Tibial nerve (tissue), 4 donors: ENCODE data around the gene MAPK14.

Experiments used
- CTCF ChIP-seq, 5 experiments: fragments of 200-600 bp in 3 of 5; fragments of 450-650 bp in 2 of 5; sonication (generic) in 3 of 5; IDR thresholded peaks; one replicate each; pipeline ENCODE4 v1.5.1; 2016 to 2019; ENCODE audit warnings: antibody characterized with exemption in 5 of 5, mild to moderate bottlenecking in 3 of 5, moderate library complexity in 2 of 5
- EP300 ChIP-seq, 2 donors: sonication (generic); formaldehyde crosslinking; IDR thresholded peaks; one replicate each; pipeline ENCODE4 v1.6.1; 2017; ENCODE audit warnings: antibody characterized with exemption in 2 of 2, mild to moderate bottlenecking in 1 of 2
- POLR2A ChIP-seq, 2 donors: fragments of 450-650 bp; IDR thresholded peaks; one replicate each; pipeline ENCODE4 v1.6.1; 2017; ENCODE audit warnings: antibody characterized with exemption in 2 of 2, mild to moderate bottlenecking in 2 of 2, moderate library complexity in 2 of 2

- TF ChIP-seq POLR2A (IDR thresholded peaks at IDR 0.05) (no peak), CTCF (IDR thresholded peaks at IDR 0.05) (no peak), EP300 (IDR thresholded peaks at IDR 0.05) (no peak)
These were observed 91.0 kb downstream of the MAPK14 start for GRCh38 chr6:36118550-36119107.
